ENCODE measurements around the gene NFAM1. TPM values are rescaled to one million over a fixed set of nuclear protein-coding genes. Genes with fewer than 3 reads are reported as not detected.

The NFAM1 gene
- total RNA-seq, 1 donor from 2014 or later: 0.19 TPM

GRCh38 chr22:42414021-42414420 lies 18.2 kb downstream of the NFAM1 start:
- H3K9me3 Mint-ChIP-seq: no peaks in the 10 kb centered on the region
- H3K79me2 ChIP-seq (ENCODE audit: low read depth): no peaks in the 10 kb centered on the region
- H3K27ac ChIP-seq: no peak overlapping the region
- peak overlapping the region; percentile 35 for H3K4me3 Mint-ChIP-seq
- no peak for DNase-seq (ENCODE audit: low spot score)
- H3K27ac Mint-ChIP-seq: peak overlapping the region; percentile 37
- H3K4me2 ChIP-seq: no peak overlapping the region
- TF ChIP-seq EZH2 (IDR thresholded peaks at IDR 0.05): no peak
- no peak for TF ChIP-seq EZH2phosphoT487 (IDR thresholded peaks at IDR 0.05)
- no peak for TF ChIP-seq CTCF (IDR thresholded peaks at IDR 0.05)
- no peak overlapping the region for H3K4me3 ChIP-seq
- peaks cover 13% of the 10 kb centered on the region for H3F3A ChIP-seq (ENCODE audit: low read depth)
- peaks cover 13% of the 10 kb centered on the region for H3K27me3 Mint-ChIP-seq (ENCODE audit: insufficient read depth, low read depth)
- H3K36me3 ChIP-seq: no peaks in the 10 kb centered on the region
- no peak overlapping the region for H3K9ac ChIP-seq
- no peak overlapping the region for H2AFZ ChIP-seq (replicated peaks)
- H3K27me3 ChIP-seq: no peaks in the 10 kb centered on the region
- H4K20me1 ChIP-seq (ENCODE audit: low read depth): no peaks in the 10 kb centered on the region
- peaks cover 18% of the 10 kb centered on the region for H3K4me1 ChIP-seq
- H3K4me1 Mint-ChIP-seq: peaks cover 51% of the 10 kb centered on the region
- no peaks in the 10 kb centered on the region for H3K36me3 Mint-ChIP-seq
- no peaks in the 10 kb centered on the region for H3K9me3 ChIP-seq (ENCODE audit: low read depth)

GRCh38 chr22:42412744-42413333 lies 19.4 kb downstream of the NFAM1 start:
- Histone ChIP-seq H3K4me2 (peak overlapping the region; percentile 14), H3K27ac (no peak overlapping the region), H3K4me3 (no peak overlapping the region)

GRCh38 chr22:42410708-42411107 lies 21.5 kb downstream of the NFAM1 start:
- Histone ChIP-seq H2AFZ (replicated peaks) (no peak overlapping the region), H3K79me2 (ENCODE audit: low read depth) (no peaks in the 10 kb centered on the region), H3K27ac (no peak overlapping the region), H3K9ac (no peak overlapping the region), H3K4me3 (no peak overlapping the region), H3K9me3 (ENCODE audit: low read depth) (no peaks in the 10 kb centered on the region), H4K20me1 (ENCODE audit: low read depth) (no peaks in the 10 kb centered on the region), H3K27me3 (no peaks in the 10 kb centered on the region), H3K36me3 (no peaks in the 10 kb centered on the region), H3K4me2 (no peak overlapping the region), H3K4me1 (peaks cover 15% of the 10 kb centered on the region), H3F3A (ENCODE audit: low read depth) (peaks cover 13% of the 10 kb centered on the region)
- Mint-ChIP-seq H3K27me3 (ENCODE audit: insufficient read depth, low read depth) (peaks cover 12% of the 10 kb centered on the region), H3K9me3 (no peaks in the 10 kb centered on the region), H3K27ac (peak overlapping the region; percentile 51), H3K4me1 (peaks cover 36% of the 10 kb centered on the region), H3K36me3 (no peaks in the 10 kb centered on the region), H3K4me3 (no peak overlapping the region)
- TF ChIP-seq EZH2phosphoT487 (IDR thresholded peaks at IDR 0.05) (no peak), EZH2 (IDR thresholded peaks at IDR 0.05) (no peak), CTCF (IDR thresholded peaks at IDR 0.05) (no peak)
- no peak for DNase-seq (ENCODE audit: low spot score)

More at GRCh38 chr22:42412744-42413333, 19.4 kb downstream of the NFAM1 start:
- H3K9me3 Mint-ChIP-seq: no peaks in the 10 kb centered on the region
- peaks cover 49% of the 10 kb centered on the region for H3K4me1 Mint-ChIP-seq
- Histone ChIP-seq H3K79me2 (ENCODE audit: low read depth) (no peaks in the 10 kb centered on the region), H3K9ac (no peak overlapping the region), H4K20me1 (ENCODE audit: low read depth) (no peaks in the 10 kb centered on the region), H3F3A (ENCODE audit: low read depth) (peaks cover 13% of the 10 kb centered on the region), H3K4me1 (peaks cover 18% of the 10 kb centered on the region), H3K9me3 (ENCODE audit: low read depth) (no peaks in the 10 kb centered on the region), H3K27me3 (no peaks in the 10 kb centered on the region), H2AFZ (replicated peaks) (no peak overlapping the region), H3K36me3 (no peaks in the 10 kb centered on the region)
- no peaks in the 10 kb centered on the region for H3K36me3 Mint-ChIP-seq
- TF ChIP-seq CTCF (IDR thresholded peaks at IDR 0.05): no peak
- no peak for TF ChIP-seq EZH2phosphoT487 (IDR thresholded peaks at IDR 0.05)
- TF ChIP-seq EZH2 (IDR thresholded peaks at IDR 0.05): no peak
- peaks cover 13% of the 10 kb centered on the region for H3K27me3 Mint-ChIP-seq (ENCODE audit: insufficient read depth, low read depth)
- peak overlapping the region; percentile 94 for H3K27ac Mint-ChIP-seq
- DNase-seq (ENCODE audit: low spot score): peak; percentile 38
- H3K4me3 Mint-ChIP-seq: peak overlapping the region; percentile 48

Measured in neural progenitor cell (in vitro differentiated cells).